Keratinocyte (primary cell): Measurements from ENCODE around the gene LDLRAD4. TPM values are rescaled to one million over a fixed set of nuclear protein-coding genes. Genes with fewer than 3 reads are reported as not detected.
"Not testable (repeated sequence)": the region's sequence is repeated elsewhere in the genome, so short reads cannot be mapped to it uniquely, and the experiment has no call there.

Experiments
- DNase-seq: peaks from one replicate; pipeline ENCODE4 v3.0.0-alpha.2; 2011; ENCODE audit warnings: low read depth, missing footprints, low spot score
- FAIRE-seq: peaks from 2 replicates; lab custom pipeline; 2011; peaks lifted over from hg19 to GRCh38; lab: Jason Lieb, UNC
- H2AFZ ChIP-seq: 2 replicates; pipeline ENCODE4 v1.6.0; 2012; ENCODE audit warnings: low read length, control low read depth, inconsistent platforms; ENCODE audit not compliant: control insufficient read depth
- H3K27ac ChIP-seq: 2 replicates; pipeline ENCODE4 v1.5.1; 2011; ENCODE audit warnings: low read length; ENCODE audit not compliant: control insufficient read depth, insufficient read depth
- H3K27me3 ChIP-seq: 3 replicates; pipeline ENCODE4 v1.6.0; 2011; ENCODE audit warnings: low read length; ENCODE audit not compliant: control insufficient read depth, insufficient read depth; ENCODE audit errors: extremely low read depth
- H3K36me3 ChIP-seq, 2 experiments: 2 replicates in 1 of 2; 3 replicates in 1 of 2; pipeline ENCODE4 v1.5.1; 2011; ENCODE audit warnings: low read length in 2 of 2, mild to moderate bottlenecking in 1 of 2; ENCODE audit not compliant: control insufficient read depth in 2 of 2, insufficient read depth in 2 of 2; ENCODE audit errors: extremely low read depth in 1 of 2
- H3K4me1 ChIP-seq: 3 replicates; pipeline ENCODE4 v1.5.1; 2011; ENCODE audit warnings: low read length; ENCODE audit not compliant: control insufficient read depth, insufficient read depth; ENCODE audit errors: extremely low read depth
- H3K4me2 ChIP-seq: 3 replicates; pipeline ENCODE4 v1.6.0; 2011; ENCODE audit warnings: low read depth, low read length; ENCODE audit not compliant: control insufficient read depth, insufficient read depth; ENCODE audit errors: extremely low read depth
- H3K4me3 ChIP-seq, 3 experiments: fragments of 200-600 bp in 1 of 3; sonication (generic) in 1 of 3; 2 replicates in 2 of 3; 3 replicates in 1 of 3; pipeline ENCODE4 v1.5.1; 2011 to 2016; ENCODE audit warnings: low read length in 3 of 3, mild to moderate bottlenecking in 3 of 3, control low read depth in 2 of 3, inconsistent platforms in 1 of 3, low read depth in 1 of 3, mixed read lengths in 1 of 3, mixed run types in 1 of 3, moderate library complexity in 1 of 3; ENCODE audit not compliant: control insufficient read depth in 2 of 3, insufficient read depth in 2 of 3; ENCODE audit errors: extremely low read depth in 1 of 3
- H3K79me2 ChIP-seq: 2 replicates; pipeline ENCODE4 v1.6.0; 2012; ENCODE audit warnings: low read length; ENCODE audit not compliant: control insufficient read depth, insufficient read depth
- H3K9ac ChIP-seq: 3 replicates; pipeline ENCODE4 v1.6.0; 2011; ENCODE audit warnings: low read length; ENCODE audit not compliant: control insufficient read depth, insufficient read depth; ENCODE audit errors: extremely low read depth
- H3K9me1 ChIP-seq: 3 replicates; pipeline ENCODE4 v1.6.0; 2011; ENCODE audit warnings: low read length; ENCODE audit not compliant: control insufficient read depth, insufficient read depth; ENCODE audit errors: extremely low read depth
- H3K9me3 ChIP-seq: 2 replicates; pipeline ENCODE4 v1.5.1; 2012; ENCODE audit warnings: low read depth, low read length; ENCODE audit not compliant: control insufficient read depth
- H4K20me1 ChIP-seq: 3 replicates; pipeline ENCODE4 v1.6.0; 2011; ENCODE audit warnings: low read length; ENCODE audit not compliant: control insufficient read depth, insufficient read depth; ENCODE audit errors: extremely low read depth
- CTCF ChIP-seq, 3 experiments: IDR thresholded peaks in 1 of 3; conservative IDR thresholded peaks in 1 of 3; optimal IDR thresholded peaks in 1 of 3; 2 replicates in 2 of 3; 3 replicates in 1 of 3; pipeline versions ENCODE3 to v1.5.1; 2011; ENCODE audit warnings: low read length in 3 of 3, mild to moderate bottlenecking in 3 of 3, moderate library complexity in 2 of 3, control low read depth in 1 of 3, inconsistent platforms in 1 of 3; ENCODE audit not compliant: insufficient read depth in 2 of 3; ENCODE audit errors: extremely low read depth in 1 of 3
- EZH2 ChIP-seq: IDR thresholded peaks from one replicate; pipeline ENCODE4 v1.6.1; 2012; ENCODE audit warnings: inconsistent platforms, mild to moderate bottlenecking, low read length, moderate library complexity
- dilution Hi-C: fragments of 300-500 bp; cut with MboI; formaldehyde crosslinking; loops from one replicate; pipeline ENCODE4 v1.7.0; 2020; ENCODE audit warnings: low sequenced_read_pairs; ENCODE audit not compliant: extremely low pct_ligation_motif_present
- polyA plus RNA-seq, 5 experiments: library from polyadenylated mRNA; depleted of rRNA in 3 of 5; stranded (reverse) in 3 of 5; stranded (forward) in 1 of 5; unstranded in 1 of 5; fragments of >200 nt; gene quantifications; 1 replicate in 1 of 5; 2 replicates in 3 of 5; 3 replicates in 1 of 5; pipeline versions ENCODE4 v1.2.1 to v1.2.3, GENCODE V29; 2011 to 2012; ENCODE audit warnings: missing spikeins in 2 of 5, low read depth in 1 of 5, low replicate concordance in 1 of 5

Gene LDLRAD4
- polyA plus RNA-seq, 1 donor (not counting 4 experiments of a cell fraction or from before 2014, with no cell fraction given), result not detected

- no peaks in the 10 kb centered on the region for H3K9me3 ChIP-seq
- dilution Hi-C loops, result no loop called here
- DNase-seq, result no peak
- no peak overlapping the region for H3K4me2 ChIP-seq
- H3K9me1 ChIP-seq, result no peaks in the 10 kb centered on the region
- TF ChIP-seq EZH2, result no peak
- TF ChIP-seq CTCF (optimal IDR thresholded peaks at IDR 0.05 in 1 of 3, IDR thresholded peaks at IDR 0.05 in 1 of 3, conservative IDR thresholded peaks at IDR 0.05 in 1 of 3; ENCODE audit: extremely low read depth in 1 of 3, insufficient read depth in 2 of 3, low read length in 3 of 3), result no peak
- no peak for FAIRE-seq
- no peaks in the 10 kb centered on the region for H3K4me1 ChIP-seq
- no peak overlapping the region for H3K27ac ChIP-seq
- no peak overlapping the region for H2AFZ ChIP-seq
- no peaks in the 10 kb centered on the region for H3K36me3 ChIP-seq
- no peaks in the 10 kb centered on the region for H4K20me1 ChIP-seq
- no peak overlapping the region for H3K4me3 ChIP-seq
- no peak overlapping the region for H3K9ac ChIP-seq
- H3K79me2 ChIP-seq, result no peaks in the 10 kb centered on the region
- peaks cover 5% of the 10 kb centered on the region for H3K27me3 ChIP-seq
These were observed 387.3 kb downstream of the LDLRAD4 start for GRCh38 chr18:13605901-13606300.

DNA sequence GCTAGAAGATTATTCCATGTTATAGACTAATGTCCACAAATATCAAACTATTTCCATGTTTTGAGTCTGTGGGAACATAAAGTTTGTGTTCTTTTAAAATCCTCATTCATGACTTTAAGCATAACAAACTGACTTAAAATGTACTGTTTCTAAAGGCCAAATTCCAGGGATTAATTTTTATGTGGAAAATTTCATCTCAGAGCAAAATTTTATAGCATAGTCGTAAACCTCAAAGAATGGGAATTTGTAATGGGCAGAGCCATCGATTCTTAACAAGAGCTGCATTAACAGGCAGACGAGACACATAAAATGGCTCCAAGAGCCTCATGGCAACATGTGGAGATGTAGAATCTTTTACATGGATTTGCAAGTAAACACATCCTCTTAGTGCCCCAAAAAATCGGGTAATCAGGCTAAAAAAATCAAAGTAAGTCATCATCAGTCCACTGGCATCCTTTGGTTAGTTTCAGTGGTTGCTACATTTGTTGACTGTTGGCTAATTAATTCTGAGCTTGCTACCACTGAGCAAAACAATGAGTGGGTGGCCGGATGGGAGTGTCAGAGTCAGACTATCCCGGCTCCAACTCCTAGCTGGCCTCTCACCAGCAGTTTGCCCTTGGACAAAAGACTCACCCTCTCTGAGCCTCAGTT is 388.2 kb downstream of the LDLRAD4 start:
- Histone ChIP-seq H3K36me3 (no peaks in the 10 kb centered on the region), H4K20me1 (no peaks in the 10 kb centered on the region), H3K4me1 (peaks cover 6% of the 10 kb centered on the region), H2AFZ (no peak overlapping the region), H3K27me3 (peaks cover 13% of the 10 kb centered on the region), H3K9me1 (no peaks in the 10 kb centered on the region), H3K9ac (no peak overlapping the region), H3K4me2 (no peak overlapping the region), H3K79me2 (no peaks in the 10 kb centered on the region), H3K4me3 (no peak overlapping the region), H3K27ac (no peak overlapping the region), H3K9me3 (no peaks in the 10 kb centered on the region)
- DNase-seq, result no peak
- dilution Hi-C loops, result no loop called here
- FAIRE-seq, result no peak
- TF ChIP-seq EZH2, result no peak
- TF ChIP-seq CTCF (optimal IDR thresholded peaks at IDR 0.05 in 1 of 3, IDR thresholded peaks at IDR 0.05 in 1 of 3, conservative IDR thresholded peaks at IDR 0.05 in 1 of 3; ENCODE audit: extremely low read depth in 1 of 3, insufficient read depth in 2 of 3, low read length in 3 of 3), result no peak

DNA sequence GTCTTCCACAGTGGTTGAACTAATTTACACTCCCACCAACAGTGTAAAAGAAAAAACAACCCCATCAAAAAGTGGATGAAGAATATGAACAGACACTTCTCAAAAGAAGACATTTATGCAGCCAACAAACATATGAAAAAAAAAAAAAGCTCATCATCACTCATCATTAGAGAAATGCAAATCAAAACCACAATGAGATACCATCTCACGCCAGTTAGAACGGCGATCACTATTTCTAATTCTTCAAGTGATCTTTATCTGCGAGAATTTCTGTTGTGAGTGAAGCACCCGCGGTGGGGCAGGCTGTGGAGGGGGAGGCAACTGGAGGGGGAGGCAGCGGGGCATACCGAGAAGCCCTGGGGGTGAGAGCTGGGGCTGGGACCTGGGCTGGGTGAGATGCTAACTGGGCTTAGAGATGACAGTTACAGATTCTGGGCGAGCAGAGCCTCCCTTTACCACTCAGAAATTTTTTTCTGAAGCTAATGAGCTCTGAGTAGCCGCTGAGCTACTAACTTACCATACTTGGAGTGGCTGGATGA is 389.5 kb downstream of the LDLRAD4 start:
- peaks cover 24% of the 10 kb centered on the region for H3K27me3 ChIP-seq
- dilution Hi-C loops, H3K4me2 ChIP-seq: not testable (repeated sequence)

More for the DNA sequence above, 389.5 kb downstream of the LDLRAD4 start:
- H3K27ac ChIP-seq, H3K9me3 ChIP-seq, H3K36me3 ChIP-seq, H4K20me1 ChIP-seq, FAIRE-seq, H3K9ac ChIP-seq, H2AFZ ChIP-seq, H3K4me3 ChIP-seq, H3K4me1 ChIP-seq, H3K79me2 ChIP-seq, DNase-seq, H3K9me1 ChIP-seq: not testable (repeated sequence)
